ENCODE data around the gene DEPDC1B.

DNA sequence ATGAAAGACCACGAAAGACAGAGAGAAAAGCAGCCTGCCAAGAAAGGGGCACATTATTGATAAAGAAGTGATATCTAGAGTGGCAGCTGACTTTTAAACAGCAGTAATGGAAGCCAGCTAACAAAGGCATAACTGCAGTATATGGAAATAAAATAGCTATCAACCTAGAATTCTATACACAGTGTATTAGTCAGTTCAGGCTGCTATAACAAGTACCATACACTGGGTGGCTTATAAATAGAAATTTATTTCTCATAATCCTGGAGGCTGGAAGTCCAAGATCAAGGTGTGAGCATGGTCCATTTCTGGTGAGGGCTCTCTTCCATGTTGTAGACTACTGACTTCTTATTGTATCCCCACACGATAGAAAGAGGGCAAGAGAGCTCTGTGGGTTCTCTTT, 109.8 kb downstream of the DEPDC1B start:
- TF ChIP-seq, protein P1, sequence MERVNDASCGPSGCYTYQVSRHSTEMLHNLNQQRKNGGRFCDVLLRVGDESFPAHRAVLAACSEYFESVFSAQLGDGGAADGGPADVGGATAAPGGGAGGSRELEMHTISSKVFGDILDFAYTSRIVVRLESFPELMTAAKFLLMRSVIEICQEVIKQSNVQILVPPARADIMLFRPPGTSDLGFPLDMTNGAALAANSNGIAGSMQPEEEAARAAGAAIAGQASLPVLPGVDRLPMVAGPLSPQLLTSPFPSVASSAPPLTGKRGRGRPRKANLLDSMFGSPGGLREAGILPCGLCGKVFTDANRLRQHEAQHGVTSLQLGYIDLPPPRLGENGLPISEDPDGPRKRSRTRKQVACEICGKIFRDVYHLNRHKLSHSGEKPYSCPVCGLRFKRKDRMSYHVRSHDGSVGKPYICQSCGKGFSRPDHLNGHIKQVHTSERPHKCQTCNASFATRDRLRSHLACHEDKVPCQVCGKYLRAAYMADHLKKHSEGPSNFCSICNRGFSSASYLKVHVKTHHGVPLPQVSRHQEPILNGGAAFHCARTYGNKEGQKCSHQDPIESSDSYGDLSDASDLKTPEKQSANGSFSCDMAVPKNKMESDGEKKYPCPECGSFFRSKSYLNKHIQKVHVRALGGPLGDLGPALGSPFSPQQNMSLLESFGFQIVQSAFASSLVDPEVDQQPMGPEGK (CRISPR knock-in tag; IDR thresholded peaks at IDR 0.05; ENCODE audit: borderline replicate concordance), result no peak
- TF ChIP-seq ZFP30 (CRISPR knock-in tag; IDR thresholded peaks at IDR 0.05) (no peak), ESRRG (CRISPR knock-in tag; IDR thresholded peaks at IDR 0.05) (no peak), TOX (CRISPR knock-in tag; IDR thresholded peaks at IDR 0.05; ENCODE audit: borderline replicate concordance) (no peak), ARNTL (CRISPR knock-in tag; IDR thresholded peaks at IDR 0.05; ENCODE audit: borderline replicate concordance, low read depth) (no peak), ZFP3 (CRISPR knock-in tag; IDR thresholded peaks at IDR 0.05) (no peak), ZNF70 (CRISPR knock-in tag; IDR thresholded peaks at IDR 0.05) (no peak), ZNF565 (CRISPR knock-in tag; conservative IDR thresholded peaks at IDR 0.05; ENCODE audit: low read depth) (no peak), ZNF8 (CRISPR knock-in tag; IDR thresholded peaks at IDR 0.05) (no peak)

All from SK-N-SH treated with all-trans-retinoic acid at 6 μM for 48 hours (cell line).